Heart right ventricle (tissue), 16 donors: ENCODE results near the gene HOXC12. TPM values are rescaled to one million over a fixed set of nuclear protein-coding genes. Genes with fewer than 3 reads are reported as not detected.
A peak's percentile ranks its signal among the peaks of the same experiment; 100 is the strongest.

Source experiments
- ATAC-seq, 8 donors: fragments of 200-7000 bp; cut with Tn5 transposase; one replicate each; pipeline ENCODE4 v1.9.1; 2020; ENCODE audit warnings: mild to moderate bottlenecking in 8 of 8, moderate library complexity in 8 of 8, moderate number of reproducible peaks in 1 of 8
- DNase-seq, 2 donors: peaks; one replicate each; pipeline ENCODE4 v3.0.0-alpha.2; 2020
- H3K27ac ChIP-seq, 10 donors: fragments of 200-600 bp; sonication (generic) in 2 of 10; one replicate each; pipeline versions ENCODE4 v1.5.0 to v1.8.0; 2020 to 2022; ENCODE audit warnings: mild to moderate bottlenecking in 3 of 10
- H3K27me3 ChIP-seq, 7 donors: fragments of 200-600 bp; one replicate each; pipeline ENCODE4 v1.8.0; 2021 to 2022; ENCODE audit warnings: mild to moderate bottlenecking in 2 of 7
- H3K36me3 ChIP-seq, 9 donors: fragments of 200-600 bp; sonication (generic) in 1 of 9; one replicate each; pipeline versions ENCODE4 v1.5.0 to v1.8.0; 2020 to 2022; ENCODE audit warnings: mild to moderate bottlenecking in 2 of 9
- H3K4me1 ChIP-seq, 9 donors: fragments of 200-600 bp; sonication (generic) in 1 of 9; one replicate each; pipeline versions ENCODE4 v1.5.0 to v1.8.0; 2020 to 2022; ENCODE audit warnings: mild to moderate bottlenecking in 4 of 9
- H3K4me3 ChIP-seq, 10 donors: fragments of 200-600 bp; sonication (generic) in 2 of 10; one replicate each; pipeline versions ENCODE4 v1.5.0 to v1.8.0; 2020 to 2022; ENCODE audit warnings: mild to moderate bottlenecking in 7 of 10, moderate library complexity in 2 of 10
- H3K9me3 ChIP-seq, 11 donors: fragments of 200-600 bp in 10 of 11; sonication (generic) in 2 of 11; one replicate each; pipeline versions ENCODE4 v1.5.0 to v1.8.0; 2013 to 2022; ENCODE audit warnings: mild to moderate bottlenecking in 2 of 11, control low read depth in 1 of 11, moderate library complexity in 1 of 11
- WGBS, 2 donors: extraction: QIAGEN DNeasy Blood & Tissue Kit; methylation state at CpG; one replicate each; pipeline ENCODE4 v1.1.7; 2013; ENCODE audit warnings: inconsistent platforms in 1 of 2; 5-methylcytosine and 5-hydroxymethylcytosine counted together
- intact Hi-C, 10 donors: fragments of 100-400 bp; cut with DNase I; formaldehyde crosslinking; loops; one replicate each; pipeline versions ENCODE4 v1.11.1 to v1.14.2; 2022
- polyA plus RNA-seq, 2 donors: library from polyadenylated mRNA; stranded (reverse); fragments of 200-250 nt; gene quantifications; one replicate each; pipeline ENCODE4 v1.2.3, GENCODE V29; 2013
- total RNA-seq, 10 donors: library from RNA; stranded (reverse); fragmentation: NEBNext Ultra II Directional in 3 of 10; extraction: Animal tissue kit (Norgen Biotek cat#: 25700) in 3 of 10; gene quantifications; one replicate each; pipeline versions ENCODE4 v1.2.1 to v1.2.4, GENCODE V29; 2021 to 2023
- TF ChIP-seq, protein P1 (sequence below), 9 donors: fragments of 200-600 bp; sonication (generic) in 2 of 9; IDR thresholded peaks; one replicate each; pipeline versions ENCODE4 v1.5.0 to v1.8.0; 2021 to 2022; ENCODE audit warnings: antibody characterized with exemption in 9 of 9, mild to moderate bottlenecking in 5 of 9, moderate library complexity in 1 of 9
- donor health status: Arrhythmogenic right ventricular cardiomyopathy.
- donor health status: ischemic (EF 13 %, LVEDD 7.1; RV severe dilation, severe dysfunction).
- donor health status: healthy with polysubstance abuse.
- donor health status: DM: no; HTN: yes; CAD: no.
- donor health status: DM: no; HTN: no; CAD: no.
- donor health status: ischemic (EF 25% LVEDD 6.9; RV normal size, moderate dysfunction).
- donor health status: ischemic (EF 25% LVEDD 5.7; RV mildly dilated, moderate dysfunction).
- donor health status: healthy.
- donor health status: DM: yes; HTN: yes; CAD: no.
- donor health status: Ischemic cardiomyopathy.
- donor health status: ischemic (EF 35%, LVEDD 5.7; RV mildly dilated, moderate dysfunction).
- donor health status: nonischemic (EF 11% LVEDD 7.7; RV severe dilation, severe dysfunction).
- donor health status: DM: yes; HTN: yes; CAD: no.
- donor health status: PGD.
- donor health status: ischemic (EF 29% LVEDD 5.4; RV normal size, mild dysfunction).
- donor health status: nonischemic (EF 23%, LVEDD 6.1; RV moderate dilation, normal function).

Gene HOXC12
- total and polyA plus RNA-seq, 12 donors, result not detected

DNA sequence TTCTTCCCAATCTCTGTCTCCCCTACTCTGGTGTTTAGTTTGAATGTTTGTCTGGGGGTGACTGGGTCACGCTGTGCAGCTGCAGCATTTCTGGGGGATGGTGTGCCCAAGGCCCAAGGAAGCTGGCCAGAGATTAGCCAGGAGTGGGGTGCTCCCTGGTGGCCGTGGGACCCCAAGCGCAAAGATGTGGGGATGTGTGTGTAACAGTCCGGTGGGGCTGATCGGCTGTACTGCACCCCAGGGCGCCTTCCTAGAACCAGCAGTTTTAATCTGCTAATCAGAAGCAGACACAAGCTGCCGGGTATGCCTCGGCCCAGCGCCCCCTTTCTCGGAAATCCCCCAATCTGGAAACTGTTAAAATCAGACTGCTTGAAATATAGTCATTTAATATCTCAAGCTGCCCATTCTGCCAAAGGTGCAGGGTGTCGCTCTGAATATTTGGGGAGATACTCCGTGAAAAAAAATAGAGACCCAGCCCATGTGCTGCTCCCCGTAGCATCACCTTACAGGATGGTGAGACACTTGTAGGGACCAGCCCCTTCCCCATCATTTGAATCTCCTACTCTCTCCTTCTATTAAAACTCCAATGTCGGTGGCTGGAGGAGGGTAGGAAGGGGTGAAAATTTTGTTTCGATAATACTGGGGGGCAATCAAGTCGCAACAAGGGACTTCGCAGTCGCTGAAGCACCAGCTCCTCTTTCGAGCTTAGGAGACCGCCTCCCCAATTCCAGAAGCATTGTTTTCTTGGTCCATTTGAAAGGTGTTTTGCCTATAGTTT is 49.5 kb downstream of the HOXC12 start:
- Histone ChIP-seq H3K36me3 (peaks cover 0 to 5% (median 0%) of the 10 kb centered on the region in 9 donors), H3K27me3 (peaks cover 37 to 98% (median 97%) of the 10 kb centered on the region in 7 donors), H3K4me3 (no peak overlapping the region), H3K9me3 (no peaks in the 10 kb centered on the region), H3K4me1 (peaks cover 8 to 31% (median 25%) of the 10 kb centered on the region in 9 donors), H3K27ac (no peak overlapping the region)
- 17 to 26% methylated on average over 20 of the region's 20 CpGs for WGBS, 2 donors
- TF ChIP-seq, protein P1, sequence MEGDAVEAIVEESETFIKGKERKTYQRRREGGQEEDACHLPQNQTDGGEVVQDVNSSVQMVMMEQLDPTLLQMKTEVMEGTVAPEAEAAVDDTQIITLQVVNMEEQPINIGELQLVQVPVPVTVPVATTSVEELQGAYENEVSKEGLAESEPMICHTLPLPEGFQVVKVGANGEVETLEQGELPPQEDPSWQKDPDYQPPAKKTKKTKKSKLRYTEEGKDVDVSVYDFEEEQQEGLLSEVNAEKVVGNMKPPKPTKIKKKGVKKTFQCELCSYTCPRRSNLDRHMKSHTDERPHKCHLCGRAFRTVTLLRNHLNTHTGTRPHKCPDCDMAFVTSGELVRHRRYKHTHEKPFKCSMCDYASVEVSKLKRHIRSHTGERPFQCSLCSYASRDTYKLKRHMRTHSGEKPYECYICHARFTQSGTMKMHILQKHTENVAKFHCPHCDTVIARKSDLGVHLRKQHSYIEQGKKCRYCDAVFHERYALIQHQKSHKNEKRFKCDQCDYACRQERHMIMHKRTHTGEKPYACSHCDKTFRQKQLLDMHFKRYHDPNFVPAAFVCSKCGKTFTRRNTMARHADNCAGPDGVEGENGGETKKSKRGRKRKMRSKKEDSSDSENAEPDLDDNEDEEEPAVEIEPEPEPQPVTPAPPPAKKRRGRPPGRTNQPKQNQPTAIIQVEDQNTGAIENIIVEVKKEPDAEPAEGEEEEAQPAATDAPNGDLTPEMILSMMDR (IDR thresholded peaks at IDR 0.05), result no peak
- DNase-seq, result no peak
- no peak for ATAC-seq
- intact Hi-C loops, result loop anchor here in 2 of 10 donors (2.0 to 10.0 kb wide), 2 partner anchors 203 to 371 kb away; no protein-coding TSS in a partner anchor

DNA sequence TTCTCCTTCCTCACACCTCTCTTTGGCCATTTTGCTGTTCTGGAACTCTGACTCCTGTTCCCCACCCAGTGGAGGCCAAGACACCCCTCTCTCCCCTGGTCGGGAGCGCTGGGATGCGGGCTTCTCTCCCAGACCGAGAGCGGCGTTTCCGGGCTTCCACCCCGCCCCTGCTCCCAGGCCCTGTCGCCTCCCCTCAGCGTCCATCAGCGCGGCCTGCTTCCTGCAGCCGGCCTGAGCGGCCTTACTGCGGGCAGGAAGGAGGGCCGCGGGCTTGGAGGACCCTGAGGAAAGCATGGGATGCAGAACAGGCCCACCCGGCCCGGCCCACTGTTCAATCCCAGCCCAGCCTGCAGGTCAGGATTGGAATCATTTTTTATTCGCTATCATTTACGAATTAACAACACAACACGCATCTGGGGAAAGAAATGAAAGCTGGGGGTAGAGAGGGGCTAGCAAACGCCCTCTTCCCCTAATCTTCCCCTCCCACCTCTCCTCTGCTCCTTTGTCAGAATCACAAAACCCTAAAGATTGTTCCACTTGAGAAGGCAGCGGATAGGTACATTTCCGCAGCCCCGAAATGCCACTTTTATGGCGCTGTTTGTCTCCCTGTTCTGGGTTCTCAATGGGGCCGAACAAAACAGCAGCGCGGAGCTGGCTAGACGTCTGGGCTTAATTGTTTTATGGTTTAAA is 50.3 kb downstream of the HOXC12 start:
- intact Hi-C loops, result loop anchor here in 5 of 10 donors (2.0 to 10.0 kb wide), 4 partner anchors 197 to 370 kb away; no protein-coding TSS in a partner anchor
- Histone ChIP-seq H3K27ac (no peak overlapping the region), H3K9me3 (no peaks in the 10 kb centered on the region), H3K36me3 (peaks cover 0 to 5% (median 0%) of the 10 kb centered on the region in 9 donors), H3K4me3 (no peak overlapping the region), H3K27me3 (peaks cover 44 to 98% (median 97%) of the 10 kb centered on the region in 7 donors), H3K4me1 (peaks cover 9 to 28% (median 24%) of the 10 kb centered on the region in 9 donors)
- DNase-seq, result no peak
- WGBS, 2 donors, result 11 to 16% methylated on average over 31 of the region's 31 CpGs
- ATAC-seq, result no peak
- TF ChIP-seq, protein P1 (IDR thresholded peaks at IDR 0.05), result no peak

DNA sequence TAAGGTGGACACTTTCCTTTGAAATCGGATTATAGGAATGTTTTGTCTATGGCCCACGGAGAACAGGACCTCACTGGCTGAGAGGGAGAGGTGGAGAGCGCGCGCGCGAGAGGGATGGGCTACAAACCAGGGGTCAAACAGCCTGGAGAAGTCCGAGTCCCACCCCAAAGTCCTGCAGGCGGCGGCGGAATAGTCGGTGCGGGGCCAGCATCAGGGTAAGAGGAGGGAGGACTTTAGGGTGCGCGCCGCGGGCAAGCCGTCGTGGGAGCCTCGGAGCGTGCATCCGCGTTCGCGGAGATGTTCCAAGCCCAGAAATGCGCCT is 50.8 kb downstream of the HOXC12 start:
- intact Hi-C loops, result loop anchor here in 5 of 10 donors (2.0 to 10.0 kb wide), 4 partner anchors 197 to 369 kb away; no protein-coding TSS in a partner anchor
- TF ChIP-seq, protein P1 (IDR thresholded peaks at IDR 0.05), result no peak
- Histone ChIP-seq H3K27me3 (peaks cover 44 to 98% (median 97%) of the 10 kb centered on the region in 7 donors), H3K9me3 (no peaks in the 10 kb centered on the region), H3K27ac (no peak overlapping the region), H3K4me1 (peaks cover 6 to 23% (median 18%) of the 10 kb centered on the region in 9 donors), H3K4me3 (no peak overlapping the region), H3K36me3 (peaks cover 0 to under 1% (median 0%) of the 10 kb centered on the region in 9 donors)
- WGBS, 2 donors, result 5 to 7% methylated on average over 26 of the region's 26 CpGs
- ATAC-seq (no peak), DNase-seq (no peak)

DNA sequence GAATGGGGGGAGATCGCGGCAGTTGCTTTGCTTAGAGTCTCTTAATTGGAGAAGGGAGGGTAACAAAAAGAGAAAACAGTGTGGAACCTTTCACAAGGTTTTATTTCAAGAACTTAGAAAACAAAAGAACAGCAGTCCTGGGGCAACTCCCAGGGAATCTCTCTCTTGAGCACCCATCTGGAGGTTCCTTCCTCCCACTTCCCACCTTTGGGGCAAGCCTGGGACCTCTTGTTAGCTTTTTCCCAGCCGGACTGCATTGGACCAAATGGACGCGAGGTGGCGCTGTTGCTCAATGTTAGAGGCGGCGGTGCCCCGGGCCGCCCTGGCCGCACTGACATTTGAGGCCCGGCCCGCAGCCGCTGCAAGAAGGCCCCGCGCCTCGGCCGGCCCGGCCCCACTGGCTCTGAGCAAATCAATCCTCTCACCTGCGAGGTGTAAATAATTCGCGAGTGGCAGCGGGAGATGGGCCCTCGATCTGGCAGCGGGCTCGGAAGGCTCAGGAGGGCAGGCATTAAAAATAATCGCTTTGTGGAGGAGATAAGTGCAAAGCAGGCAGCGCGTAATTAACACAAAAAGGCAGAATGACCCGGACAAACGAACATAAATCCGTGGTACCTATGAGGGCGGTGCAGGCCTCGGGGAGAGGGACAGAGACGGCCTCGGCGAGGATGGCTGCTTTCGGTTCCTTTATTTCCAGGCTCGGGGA is 51.3 kb downstream of the HOXC12 start:
- Histone ChIP-seq H3K27ac (no peak overlapping the region), H3K4me3 (peak overlapping the region in 8 of 10 donors; percentile 17 to 44 (median 39))

More for the DNA sequence above, 51.3 kb downstream of the HOXC12 start:
- no peaks in the 10 kb centered on the region for H3K9me3 ChIP-seq
- ATAC-seq (peak; percentile 85 to 95 (median 91)), DNase-seq (peak; percentile 85 to 88)
- H3K4me1 ChIP-seq, result peaks cover 6 to 20% (median 16%) of the 10 kb centered on the region in 9 donors
- no peaks in the 10 kb centered on the region for H3K36me3 ChIP-seq
- peaks cover 43 to 98% (median 97%) of the 10 kb centered on the region in 7 donors for H3K27me3 ChIP-seq
- TF ChIP-seq, protein P1 (IDR thresholded peaks at IDR 0.05), result peak; percentile 87 to 96 (median 93)
- intact Hi-C loops, result loop anchor here (1.0 to 10.0 kb wide), 9 partner anchors 185 to 369 kb away; no protein-coding TSS in a partner anchor
- WGBS, 2 donors, result 5% methylated on average over 39 of the region's 39 CpGs
